PC-3 (cell line): ENCODE measurements around the gene PIEZO1.

ENCODE experiments used
- CTCF ChIP-seq: fragments of 300-600 bp; sonication (generic); conservative IDR thresholded peaks from 2 replicates; pipeline ENCODE4 v1.5.1; 2017; ENCODE audit warnings: antibody characterized with exemption, low read depth, mild to moderate bottlenecking, low read length
- EZH2 ChIP-seq: fragments of 300-600 bp; sonication (generic); IDR thresholded peaks from one replicate; pipeline ENCODE4 v1.6.1; 2017; ENCODE audit warnings: antibody characterized with exemption, mild to moderate bottlenecking, low read length; ENCODE audit not compliant: unreplicated experiment

GRCh38 chr16:88736496-88736895 lies 48.5 kb downstream of the PIEZO1 start:
- TF ChIP-seq CTCF (no peak), EZH2 (no peak)
